ENCODE data around the gene MRGPRD.

MRGPRD gene

DNA sequence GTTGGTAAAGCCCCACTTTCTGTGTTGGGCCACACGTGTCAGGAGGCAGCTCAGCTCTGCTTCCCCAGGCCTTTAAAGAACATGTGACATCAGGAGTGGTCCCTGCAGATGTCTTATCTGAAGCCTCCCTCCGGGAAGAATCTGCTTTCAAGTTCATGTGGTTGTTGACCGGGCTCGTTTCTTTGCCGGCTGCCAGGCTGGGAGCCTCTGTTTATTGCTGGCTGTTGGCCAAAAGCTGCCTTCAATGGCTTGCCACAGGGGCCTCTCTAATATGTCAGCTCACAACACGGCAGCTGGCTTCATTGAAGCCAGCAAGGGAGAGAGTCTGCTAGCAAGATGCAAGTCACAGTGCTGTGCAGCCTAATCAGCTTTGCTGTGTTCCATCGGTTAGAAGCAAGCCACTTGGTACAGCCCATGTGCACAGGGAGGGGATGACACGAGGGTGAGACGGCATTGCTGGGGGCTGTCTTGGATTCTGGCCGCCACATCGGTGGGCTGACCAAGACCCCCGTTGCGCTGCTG lies 17.7 kb upstream of the MRGPRD start:
- Histone ChIP-seq H3K27me3 (ENCODE audit: control insufficient read depth in 3 of 3, insufficient read depth in 3 of 3, low read depth in 1 of 3, low read length in 3 of 3) (peaks cover 0 to 43% (median 0%) of the 10 kb centered on the region in 3 experiments), H2BK5ac (ENCODE audit: low read length) (no peak overlapping the region), H2BK12ac (ENCODE audit: low read length) (no peak overlapping the region), H3K4me1 (ENCODE audit: control insufficient read depth in 2 of 2, insufficient read depth in 1 of 2, low read depth in 1 of 2, low read length in 2 of 2) (no peaks in the 10 kb centered on the region), H3K14ac (ENCODE audit: low read length) (no peak overlapping the region), H3K36me3 (replicated peaks in 1 of 2; ENCODE audit: control insufficient read depth in 2 of 2, insufficient read depth in 2 of 2, low read length in 2 of 2) (no peaks in the 10 kb centered on the region), H3K27ac (replicated peaks; ENCODE audit: low read length) (no peak overlapping the region), H2BK120ac (ENCODE audit: low read depth, low read length) (no peak overlapping the region), H2AFZ (ENCODE audit: low read length) (no peak overlapping the region), H4K91ac (ENCODE audit: low read depth, low read length, poor library complexity) (no peak overlapping the region), H3K4me3 (ENCODE audit: low read length in 2 of 2) (no peak overlapping the region), H3K9ac (ENCODE audit: low read depth, low read length, poor library complexity) (no peak overlapping the region), H3K4me2 (ENCODE audit: insufficient read depth, low read length, poor library complexity, severe bottlenecking) (no peak overlapping the region), H3K9me3 (replicated peaks in 1 of 2; ENCODE audit: control insufficient read depth in 2 of 2, insufficient read depth in 1 of 2, low read depth in 1 of 2, low read length in 2 of 2) (no peaks in the 10 kb centered on the region), H3K18ac (ENCODE audit: low read length) (peak overlapping the region; percentile 20), H4K8ac (ENCODE audit: low read depth, low read length) (no peak overlapping the region), H3K4ac (ENCODE audit: low read length) (no peak overlapping the region), H3K23ac (ENCODE audit: low read depth, low read length, poor library complexity) (no peak overlapping the region), H3K79me1 (ENCODE audit: low read depth, low read length) (no peaks in the 10 kb centered on the region), H2BK15ac (ENCODE audit: low read length) (no peak overlapping the region), H2AK5ac (ENCODE audit: low read depth, low read length) (no peak overlapping the region)
- WGBS, 2 donors (ENCODE audit: extremely low coverage in 2 of 2, insufficient read length in 2 of 2, insufficient replicate concordance in 1 of 2): no CpG with 5 or more reads among the region's 13 CpGs
- DNase-seq (ENCODE audit: low spot score): no peak

GRCh38 chr11:68997995-68998348 lies 17.2 kb upstream of the MRGPRD start:
- Histone ChIP-seq H3K9me3 (replicated peaks in 1 of 2; ENCODE audit: control insufficient read depth in 2 of 2, insufficient read depth in 1 of 2, low read depth in 1 of 2, low read length in 2 of 2) (no peaks in the 10 kb centered on the region), H2BK5ac (ENCODE audit: low read length) (no peak overlapping the region), H3K23ac (ENCODE audit: low read depth, low read length, poor library complexity) (no peak overlapping the region), H3K36me3 (replicated peaks in 1 of 2; ENCODE audit: control insufficient read depth in 2 of 2, insufficient read depth in 2 of 2, low read length in 2 of 2) (no peaks in the 10 kb centered on the region), H3K27me3 (ENCODE audit: control insufficient read depth in 3 of 3, insufficient read depth in 3 of 3, low read depth in 1 of 3, low read length in 3 of 3) (peaks cover 0 to 44% (median 0%) of the 10 kb centered on the region in 3 experiments), H2AK5ac (ENCODE audit: low read depth, low read length) (no peak overlapping the region), H3K9ac (ENCODE audit: low read depth, low read length, poor library complexity) (no peak overlapping the region), H2BK120ac (ENCODE audit: low read depth, low read length) (no peak overlapping the region), H4K8ac (ENCODE audit: low read depth, low read length) (no peak overlapping the region), H4K91ac (ENCODE audit: low read depth, low read length, poor library complexity) (no peak overlapping the region), H3K4me3 (ENCODE audit: low read length in 2 of 2) (no peak overlapping the region), H2BK12ac (ENCODE audit: low read length) (no peak overlapping the region), H3K27ac (replicated peaks; ENCODE audit: low read length) (no peak overlapping the region), H3K14ac (ENCODE audit: low read length) (no peak overlapping the region), H3K18ac (ENCODE audit: low read length) (no peak overlapping the region), H2BK15ac (ENCODE audit: low read length) (no peak overlapping the region), H3K4me2 (ENCODE audit: insufficient read depth, low read length, poor library complexity, severe bottlenecking) (no peak overlapping the region), H3K4me1 (ENCODE audit: control insufficient read depth in 2 of 2, insufficient read depth in 1 of 2, low read depth in 1 of 2, low read length in 2 of 2) (no peaks in the 10 kb centered on the region), H3K4ac (ENCODE audit: low read length) (no peak overlapping the region), H3K79me1 (ENCODE audit: low read depth, low read length) (no peaks in the 10 kb centered on the region), H2AFZ (ENCODE audit: low read length) (no peak overlapping the region)
- DNase-seq (ENCODE audit: low spot score): no peak

DNA sequence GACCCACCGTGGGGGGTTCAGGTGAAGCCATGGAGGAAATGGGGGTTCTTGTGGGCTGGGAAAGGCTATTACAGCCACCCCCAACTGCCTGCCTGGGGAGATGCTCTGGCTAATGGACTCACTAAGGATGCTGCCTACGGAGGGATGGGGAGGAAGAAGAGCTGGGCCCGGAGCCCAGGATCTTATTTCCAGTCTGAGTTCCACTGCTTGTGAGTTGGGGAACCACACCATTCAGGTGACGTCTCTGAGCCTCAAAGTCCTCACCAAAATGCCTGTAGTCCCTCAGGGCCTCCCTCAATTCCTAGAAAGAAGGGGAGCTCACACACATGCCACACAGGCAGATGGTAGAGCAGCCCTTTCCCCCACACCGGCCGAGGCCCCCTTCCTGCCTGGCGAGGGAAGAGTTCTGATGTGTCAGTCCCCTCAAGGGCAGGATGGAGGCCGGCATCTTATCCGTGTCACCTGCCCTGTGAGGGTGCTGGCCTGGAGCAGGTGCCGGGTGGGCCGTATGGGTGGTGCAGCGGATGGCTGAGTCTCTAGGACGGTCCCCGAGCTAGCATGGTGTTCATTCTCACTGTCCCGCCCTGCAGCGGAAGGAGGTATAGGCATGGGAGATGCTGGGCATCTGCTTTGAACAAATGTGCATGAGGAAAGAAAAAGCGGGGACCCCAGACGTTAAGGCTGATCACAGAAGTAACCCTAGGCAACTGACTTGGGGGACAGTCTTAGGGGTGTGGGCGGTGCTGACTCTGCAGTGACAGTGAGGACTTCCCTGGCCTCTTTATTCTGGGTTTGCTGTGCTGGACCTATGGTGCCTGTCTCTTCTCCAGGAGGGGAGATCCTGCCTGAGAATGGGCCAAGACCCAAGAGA lies 16.6 kb upstream of the MRGPRD start:
- no peaks in the 10 kb centered on the region for H3K9me3 ChIP-seq (replicated peaks in 1 of 2; ENCODE audit: control insufficient read depth in 2 of 2, insufficient read depth in 1 of 2, low read depth in 1 of 2, low read length in 2 of 2)
- no peak overlapping the region for H2AFZ ChIP-seq (ENCODE audit: low read length)
- no peak overlapping the region for H3K4me2 ChIP-seq (ENCODE audit: insufficient read depth, low read length, poor library complexity, severe bottlenecking)
- H3K18ac ChIP-seq (ENCODE audit: low read length): no peak overlapping the region
- no peak overlapping the region for H4K91ac ChIP-seq (ENCODE audit: low read depth, low read length, poor library complexity)
- no peak overlapping the region for H2BK5ac ChIP-seq (ENCODE audit: low read length)
- no peak for DNase-seq (ENCODE audit: low spot score)
- no peak overlapping the region for H3K14ac ChIP-seq (ENCODE audit: low read length)
- H4K8ac ChIP-seq (ENCODE audit: low read depth, low read length): no peak overlapping the region
- H3K9ac ChIP-seq (ENCODE audit: low read depth, low read length, poor library complexity): no peak overlapping the region
- no peaks in the 10 kb centered on the region for H3K4me1 ChIP-seq (ENCODE audit: control insufficient read depth in 2 of 2, insufficient read depth in 1 of 2, low read depth in 1 of 2, low read length in 2 of 2)
- H2BK15ac ChIP-seq (ENCODE audit: low read length): no peak overlapping the region
- no peak overlapping the region for H3K23ac ChIP-seq (ENCODE audit: low read depth, low read length, poor library complexity)
- no peaks in the 10 kb centered on the region for H3K79me1 ChIP-seq (ENCODE audit: low read depth, low read length)
- no peak overlapping the region for H3K4me3 ChIP-seq (ENCODE audit: low read length in 2 of 2)
- no peak overlapping the region for H3K4ac ChIP-seq (ENCODE audit: low read length)
- no peak overlapping the region for H2BK120ac ChIP-seq (ENCODE audit: low read depth, low read length)
- no peak overlapping the region for H2BK12ac ChIP-seq (ENCODE audit: low read length)
- no peaks in the 10 kb centered on the region for H3K36me3 ChIP-seq (replicated peaks in 1 of 2; ENCODE audit: control insufficient read depth in 2 of 2, insufficient read depth in 2 of 2, low read length in 2 of 2)
- H3K27me3 ChIP-seq (ENCODE audit: control insufficient read depth in 3 of 3, insufficient read depth in 3 of 3, low read depth in 1 of 3, low read length in 3 of 3): peaks cover 0 to 42% (median 0%) of the 10 kb centered on the region in 3 experiments
- H3K27ac ChIP-seq (replicated peaks; ENCODE audit: low read length): no peak overlapping the region
- no CpG with 5 or more reads among the region's 19 CpGs for WGBS, 2 donors (ENCODE audit: extremely low coverage in 2 of 2, insufficient read length in 2 of 2, insufficient replicate concordance in 1 of 2)
- H2AK5ac ChIP-seq (ENCODE audit: low read depth, low read length): peak overlapping the region; percentile 41

DNA sequence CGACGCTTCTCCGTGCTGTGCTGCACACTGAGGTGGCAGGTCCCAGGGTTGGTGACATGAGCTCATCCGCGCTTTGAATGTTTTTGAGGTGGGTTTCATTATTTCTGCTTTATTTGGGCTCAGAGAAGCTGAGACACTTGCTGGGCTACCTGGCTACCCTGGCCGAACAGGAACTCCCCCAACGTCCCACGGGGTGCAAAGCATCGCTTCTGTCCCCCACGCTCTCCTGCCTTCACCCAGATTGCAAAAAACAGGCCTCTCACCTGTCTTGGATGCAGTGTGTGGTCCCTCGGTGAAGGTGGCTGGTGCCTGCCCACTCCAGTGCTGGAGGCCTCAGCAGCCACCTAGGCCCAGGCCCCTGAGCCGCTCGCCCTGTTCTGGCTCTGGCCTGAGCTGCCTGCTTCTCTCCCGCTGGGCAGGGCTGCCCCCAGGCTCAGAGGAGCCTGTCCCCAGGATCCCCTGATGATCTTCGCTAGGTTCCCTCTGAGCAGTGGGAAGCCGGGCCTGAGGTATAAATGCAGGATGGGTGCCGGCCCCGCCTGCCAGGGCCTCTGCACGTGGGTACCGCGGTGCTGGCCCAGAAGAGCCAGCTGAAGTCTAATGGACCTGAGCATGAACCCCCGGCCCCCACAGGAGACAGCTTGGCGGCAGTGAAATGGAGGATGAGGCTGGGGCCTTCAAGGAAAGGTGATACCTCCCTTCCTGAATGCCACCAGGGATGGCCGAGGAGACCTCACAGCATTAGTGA lies 15.8 kb upstream of the MRGPRD start:
- Histone ChIP-seq H3K36me3 (replicated peaks in 1 of 2; ENCODE audit: control insufficient read depth in 2 of 2, insufficient read depth in 2 of 2, low read length in 2 of 2) (no peaks in the 10 kb centered on the region), H2BK5ac (ENCODE audit: low read length) (no peak overlapping the region), H3K4ac (ENCODE audit: low read length) (no peak overlapping the region), H4K91ac (ENCODE audit: low read depth, low read length, poor library complexity) (no peak overlapping the region), H3K4me3 (ENCODE audit: low read length in 2 of 2) (no peak overlapping the region), H3K4me2 (ENCODE audit: insufficient read depth, low read length, poor library complexity, severe bottlenecking) (no peak overlapping the region), H3K14ac (ENCODE audit: low read length) (no peak overlapping the region), H3K27me3 (ENCODE audit: control insufficient read depth in 3 of 3, insufficient read depth in 3 of 3, low read depth in 1 of 3, low read length in 3 of 3) (peaks cover 0 to 39% (median 0%) of the 10 kb centered on the region in 3 experiments), H2AK5ac (ENCODE audit: low read depth, low read length) (peak overlapping the region; percentile 58), H3K79me1 (ENCODE audit: low read depth, low read length) (no peaks in the 10 kb centered on the region), H2AFZ (ENCODE audit: low read length) (no peak overlapping the region), H2BK12ac (ENCODE audit: low read length) (no peak overlapping the region), H3K27ac (replicated peaks; ENCODE audit: low read length) (no peak overlapping the region), H4K8ac (ENCODE audit: low read depth, low read length) (no peak overlapping the region), H3K23ac (ENCODE audit: low read depth, low read length, poor library complexity) (peak overlapping the region; percentile 21), H3K9ac (ENCODE audit: low read depth, low read length, poor library complexity) (no peak overlapping the region), H3K18ac (ENCODE audit: low read length) (peak overlapping the region; percentile 73), H3K4me1 (ENCODE audit: control insufficient read depth in 2 of 2, insufficient read depth in 1 of 2, low read depth in 1 of 2, low read length in 2 of 2) (no peaks in the 10 kb centered on the region), H2BK120ac (ENCODE audit: low read depth, low read length) (no peak overlapping the region), H2BK15ac (ENCODE audit: low read length) (no peak overlapping the region), H3K9me3 (replicated peaks in 1 of 2; ENCODE audit: control insufficient read depth in 2 of 2, insufficient read depth in 1 of 2, low read depth in 1 of 2, low read length in 2 of 2) (no peaks in the 10 kb centered on the region)
- no peak for DNase-seq (ENCODE audit: low spot score)
- no CpG with 5 or more reads among the region's 24 CpGs for WGBS, 2 donors (ENCODE audit: extremely low coverage in 2 of 2, insufficient read length in 2 of 2, insufficient replicate concordance in 1 of 2)
